Mesothelial cell of epicardium (in vitro differentiated cells): Measurements from ENCODE around the gene LST1. TPM values are rescaled to one million over a fixed set of nuclear protein-coding genes. Genes with fewer than 3 reads are reported as not detected.

Experiments used
- DNase-seq, 2 experiments: peaks; one replicate each; pipeline ENCODE4 v3.0.0; 2021; ENCODE audit warnings: low spot score in 2 of 2; ENCODE audit not compliant: unreplicated experiment in 2 of 2
- H3K27ac Mint-ChIP-seq: 2 replicates; pipeline ENCODE4 v1.8.0; 2021; ENCODE audit warnings: mixed read lengths
- H3K27me3 Mint-ChIP-seq: 2 replicates; pipeline ENCODE4 v1.8.0; 2021; ENCODE audit warnings: low read depth, mixed read lengths
- H3K36me3 Mint-ChIP-seq: 2 replicates; pipeline ENCODE4 v1.8.0; 2021; ENCODE audit warnings: mixed read lengths
- H3K4me1 Mint-ChIP-seq: 2 replicates; pipeline ENCODE4 v1.8.0; 2021; ENCODE audit warnings: mixed read lengths
- H3K4me3 Mint-ChIP-seq: 2 replicates; pipeline ENCODE4 v1.8.0; 2021; ENCODE audit warnings: mild to moderate bottlenecking, moderate library complexity, mixed read lengths
- H3K9me3 Mint-ChIP-seq: 2 replicates; pipeline ENCODE4 v1.8.0; 2021; ENCODE audit warnings: mixed read lengths
- total RNA-seq: library from RNA; stranded (reverse); gene quantifications from 3 replicates; pipeline ENCODE4 v1.2.1, GENCODE V29; 2021
- TF ChIP-seq, protein P1 (sequence below): fragments of 200-600 bp; sonication (generic); IDR thresholded peaks from one replicate; pipeline ENCODE4 v1.5.0; 2021; ENCODE audit warnings: antibody characterized with exemption; ENCODE audit not compliant: unreplicated experiment

Gene LST1
- total RNA-seq, 1 donor from 2014 or later, result 0.60 TPM

- H3K36me3 Mint-ChIP-seq, result peaks cover 49% of the 10 kb centered on the region
- DNase-seq, result no peak
- H3K27me3 Mint-ChIP-seq, result no peaks in the 10 kb centered on the region
- no peaks in the 10 kb centered on the region for H3K9me3 Mint-ChIP-seq
- H3K4me3 Mint-ChIP-seq, result no peak overlapping the region
- no peak overlapping the region for H3K27ac Mint-ChIP-seq
- TF ChIP-seq, protein P1, sequence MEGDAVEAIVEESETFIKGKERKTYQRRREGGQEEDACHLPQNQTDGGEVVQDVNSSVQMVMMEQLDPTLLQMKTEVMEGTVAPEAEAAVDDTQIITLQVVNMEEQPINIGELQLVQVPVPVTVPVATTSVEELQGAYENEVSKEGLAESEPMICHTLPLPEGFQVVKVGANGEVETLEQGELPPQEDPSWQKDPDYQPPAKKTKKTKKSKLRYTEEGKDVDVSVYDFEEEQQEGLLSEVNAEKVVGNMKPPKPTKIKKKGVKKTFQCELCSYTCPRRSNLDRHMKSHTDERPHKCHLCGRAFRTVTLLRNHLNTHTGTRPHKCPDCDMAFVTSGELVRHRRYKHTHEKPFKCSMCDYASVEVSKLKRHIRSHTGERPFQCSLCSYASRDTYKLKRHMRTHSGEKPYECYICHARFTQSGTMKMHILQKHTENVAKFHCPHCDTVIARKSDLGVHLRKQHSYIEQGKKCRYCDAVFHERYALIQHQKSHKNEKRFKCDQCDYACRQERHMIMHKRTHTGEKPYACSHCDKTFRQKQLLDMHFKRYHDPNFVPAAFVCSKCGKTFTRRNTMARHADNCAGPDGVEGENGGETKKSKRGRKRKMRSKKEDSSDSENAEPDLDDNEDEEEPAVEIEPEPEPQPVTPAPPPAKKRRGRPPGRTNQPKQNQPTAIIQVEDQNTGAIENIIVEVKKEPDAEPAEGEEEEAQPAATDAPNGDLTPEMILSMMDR, result no peak
- H3K4me1 Mint-ChIP-seq, result no peaks in the 10 kb centered on the region
Observed at GRCh38 chr6:31631209-31631608, 45.1 kb downstream of the LST1 start.

DNA sequence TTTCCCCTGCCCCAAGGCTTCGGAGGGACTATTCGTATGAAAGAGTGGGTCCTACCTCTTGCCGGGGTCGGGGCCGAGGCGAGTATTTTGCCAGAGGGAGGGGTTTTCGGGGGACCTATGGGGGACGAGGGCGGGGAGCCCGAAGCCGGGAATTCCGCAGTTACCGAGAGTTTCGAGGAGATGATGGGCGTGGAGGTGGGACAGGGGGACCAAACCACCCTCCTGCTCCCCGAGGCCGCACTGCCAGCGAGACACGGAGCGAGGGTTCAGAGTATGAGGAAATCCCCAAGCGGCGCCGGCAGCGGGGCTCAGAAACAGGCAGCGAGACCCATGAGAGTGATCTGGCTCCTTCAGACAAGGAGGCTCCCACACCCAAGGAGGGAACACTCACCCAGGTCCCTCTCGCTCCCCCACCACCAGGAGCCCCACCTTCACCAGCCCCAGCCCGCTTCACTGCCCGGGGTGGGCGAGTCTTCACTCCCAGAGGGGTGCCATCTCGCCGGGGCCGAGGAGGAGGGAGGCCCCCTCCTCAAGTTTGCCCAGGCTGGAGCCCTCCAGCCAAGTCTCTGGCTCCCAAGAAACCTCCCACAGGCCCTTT lies 45.7 kb downstream of the LST1 start:
- H3K4me1 Mint-ChIP-seq, result no peaks in the 10 kb centered on the region
- peak overlapping the region; percentile 21 for H3K27ac Mint-ChIP-seq
- no peak overlapping the region for H3K4me3 Mint-ChIP-seq
- H3K9me3 Mint-ChIP-seq, result no peaks in the 10 kb centered on the region
- TF ChIP-seq, protein P1, result no peak
- no peak for DNase-seq
- peaks cover 48% of the 10 kb centered on the region for H3K36me3 Mint-ChIP-seq
- no peaks in the 10 kb centered on the region for H3K27me3 Mint-ChIP-seq

- peaks cover 44% of the 10 kb centered on the region for H3K36me3 Mint-ChIP-seq
Observed at GRCh38 chr6:31632279-31632946, 46.3 kb downstream of the LST1 start.

GRCh38 chr6:31633447-31633846 lies 47.4 kb downstream of the LST1 start:
- Mint-ChIP-seq H3K4me3 (no peak overlapping the region), H3K4me1 (no peaks in the 10 kb centered on the region), H3K9me3 (no peaks in the 10 kb centered on the region), H3K27ac (no peak overlapping the region), H3K27me3 (no peaks in the 10 kb centered on the region), H3K36me3 (peaks cover 36% of the 10 kb centered on the region)
- TF ChIP-seq, protein P1, result no peak
- no peak for DNase-seq

More at GRCh38 chr6:31632279-31632946, 46.3 kb downstream of the LST1 start:
- TF ChIP-seq, protein P1, result no peak
- Mint-ChIP-seq H3K27ac (peak overlapping the region; percentile 21), H3K27me3 (no peaks in the 10 kb centered on the region), H3K4me1 (no peaks in the 10 kb centered on the region), H3K9me3 (no peaks in the 10 kb centered on the region), H3K4me3 (no peak overlapping the region)
- DNase-seq, result no peak

DNA sequence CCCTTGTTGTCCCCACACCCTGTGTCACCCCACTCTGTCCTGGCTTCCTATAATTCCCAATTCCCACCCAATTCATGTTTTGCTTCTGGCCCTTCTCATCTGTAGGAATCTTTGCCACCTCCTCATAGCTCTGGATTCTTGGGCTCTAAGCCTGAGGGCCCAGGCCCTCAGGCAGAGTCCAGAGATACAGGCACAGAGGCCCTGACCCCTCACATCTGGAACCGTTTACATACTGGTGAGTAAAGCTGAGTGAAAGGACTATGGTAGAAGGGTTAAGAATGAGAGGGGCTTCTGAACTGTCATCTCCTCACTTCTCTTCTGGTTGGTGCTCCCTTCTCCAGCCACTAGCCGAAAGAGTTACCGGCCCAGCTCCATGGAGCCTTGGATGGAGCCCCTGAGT lies 48.1 kb downstream of the LST1 start:
- H3K4me3 Mint-ChIP-seq, result no peak overlapping the region
- no peaks in the 10 kb centered on the region for H3K9me3 Mint-ChIP-seq
- no peaks in the 10 kb centered on the region for H3K4me1 Mint-ChIP-seq
- TF ChIP-seq, protein P1, result no peak
- no peak for DNase-seq
- H3K27ac Mint-ChIP-seq, result peak overlapping the region; percentile 48
- H3K27me3 Mint-ChIP-seq, result no peaks in the 10 kb centered on the region
- H3K36me3 Mint-ChIP-seq, result peaks cover 39% of the 10 kb centered on the region
